Astrocyte (in vitro differentiated cells and primary cell): ENCODE data around the gene GRM5. TPM values are rescaled to one million over a fixed set of nuclear protein-coding genes. Genes with fewer than 3 reads are reported as not detected.

Experiments
- DNase-seq: peaks from one replicate; pipeline ENCODE4 v3.0.0-alpha.2; 2010; ENCODE audit warnings: low read depth
- FAIRE-seq: peaks from 2 replicates; lab custom pipeline; 2011; peaks lifted over from hg19 to GRCh38; lab: Jason Lieb, UNC
- H2AFZ ChIP-seq: 2 replicates; pipeline ENCODE4 v1.6.0; 2012; ENCODE audit warnings: low read depth, low read length, inconsistent platforms
- H3K27ac ChIP-seq: 2 replicates; pipeline ENCODE4 v1.5.1; 2011; ENCODE audit warnings: low read depth, low read length, inconsistent platforms
- H3K27me3 ChIP-seq: 2 replicates; pipeline ENCODE4 v1.6.0; 2011; ENCODE audit warnings: low read length, inconsistent platforms; ENCODE audit not compliant: insufficient read depth
- H3K36me3 ChIP-seq: 2 replicates; pipeline ENCODE4 v1.5.1; 2011; ENCODE audit warnings: low read length, inconsistent platforms; ENCODE audit not compliant: insufficient read depth
- H3K4me1 ChIP-seq: 2 replicates; pipeline ENCODE4 v1.5.1; 2011; ENCODE audit warnings: low read length, inconsistent platforms; ENCODE audit not compliant: insufficient read depth
- H3K4me2 ChIP-seq: 2 replicates; pipeline ENCODE4 v1.6.0; 2012; ENCODE audit warnings: low read length, inconsistent platforms
- H3K4me3 ChIP-seq: 2 replicates; pipeline ENCODE4 v1.5.1; 2011; ENCODE audit warnings: low read depth, mild to moderate bottlenecking, low read length, inconsistent platforms; ENCODE audit not compliant: insufficient read depth
- H3K79me2 ChIP-seq: 2 replicates; pipeline ENCODE4 v1.6.0; 2012; ENCODE audit warnings: mild to moderate bottlenecking, low read length, inconsistent platforms; ENCODE audit not compliant: insufficient read depth
- H3K9ac ChIP-seq: 2 replicates; pipeline ENCODE4 v1.6.0; 2012; ENCODE audit warnings: mild to moderate bottlenecking, low read length, inconsistent platforms
- H3K9me3 ChIP-seq: 2 replicates; pipeline ENCODE4 v1.5.1; 2012; ENCODE audit warnings: low read depth, mild to moderate bottlenecking, low read length, inconsistent platforms; ENCODE audit not compliant: insufficient read depth
- H4K20me1 ChIP-seq: 2 replicates; pipeline ENCODE4 v1.6.0; 2012; ENCODE audit warnings: low read length, inconsistent platforms; ENCODE audit not compliant: insufficient read depth
- H3K27ac Mint-ChIP-seq: one replicate; pipeline ENCODE4 v1.8.0; 2021; ENCODE audit warnings: mild to moderate bottlenecking, mixed read lengths; ENCODE audit not compliant: unreplicated experiment
- H3K27me3 Mint-ChIP-seq: one replicate; pipeline ENCODE4 v1.8.0; 2021; ENCODE audit warnings: low read depth, mixed read lengths; ENCODE audit not compliant: unreplicated experiment
- H3K36me3 Mint-ChIP-seq: one replicate; pipeline ENCODE4 v1.8.0; 2021; ENCODE audit warnings: low read depth, mixed read lengths; ENCODE audit not compliant: unreplicated experiment
- H3K4me1 Mint-ChIP-seq: one replicate; pipeline ENCODE4 v1.8.0; 2021; ENCODE audit warnings: low read depth, mixed read lengths; ENCODE audit not compliant: unreplicated experiment
- H3K4me3 Mint-ChIP-seq: one replicate; pipeline ENCODE4 v1.8.0; 2021; ENCODE audit warnings: mild to moderate bottlenecking, moderate library complexity, mixed read lengths; ENCODE audit not compliant: unreplicated experiment
- H3K9me3 Mint-ChIP-seq: one replicate; pipeline ENCODE4 v1.8.0; 2021; ENCODE audit warnings: mild to moderate bottlenecking, mixed read lengths; ENCODE audit not compliant: unreplicated experiment
- EZH2 ChIP-seq: IDR thresholded peaks from 2 replicates; pipeline ENCODE4 v1.6.1; 2012; ENCODE audit warnings: mild to moderate bottlenecking, low read length, inconsistent platforms; ENCODE audit not compliant: insufficient read depth
- total RNA-seq: library from RNA; stranded (reverse); gene quantifications from 2 replicates; pipeline ENCODE4 v1.2.1, GENCODE V29; 2021
- TF ChIP-seq, protein P1 (sequence below): IDR thresholded peaks from 2 replicates; pipeline ENCODE4 v1.5.1; 2011; ENCODE audit warnings: low read depth, mild to moderate bottlenecking, inconsistent platforms, low read length, moderate library complexity; ENCODE audit not compliant: insufficient read depth

The GRM5 gene
- total RNA-seq, 1 donor from 2014 or later, result 0.30 TPM

DNA sequence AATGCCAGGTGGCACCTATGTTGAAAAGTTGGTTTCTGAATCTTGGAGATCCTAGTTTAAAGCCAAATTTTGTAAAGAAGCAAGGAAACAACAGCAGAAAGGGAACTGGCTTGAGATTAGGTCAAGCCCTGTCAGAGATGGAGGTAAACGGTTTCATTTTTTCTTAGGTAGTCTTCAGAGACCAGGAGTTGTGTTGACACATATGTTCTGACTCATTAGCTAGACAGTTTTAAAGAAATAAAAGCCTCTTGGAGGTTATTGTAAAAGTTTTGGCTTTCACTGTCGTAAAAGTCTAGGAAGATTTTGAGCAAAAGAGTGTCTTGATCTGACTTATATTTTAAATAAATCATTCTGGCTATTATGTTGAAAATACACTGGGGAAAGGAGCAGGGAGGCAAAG lies 576.8 kb downstream of the GRM5 start:
- no peak overlapping the region for H3K9ac ChIP-seq
- H3K9me3 ChIP-seq, result no peaks in the 10 kb centered on the region
- Mint-ChIP-seq H3K4me3 (no peak overlapping the region), H3K36me3 (no peaks in the 10 kb centered on the region), H3K27ac (no peak overlapping the region), H3K9me3 (no peaks in the 10 kb centered on the region), H3K4me1 (peaks cover 2% of the 10 kb centered on the region), H3K27me3 (no peaks in the 10 kb centered on the region)
- no peaks in the 10 kb centered on the region for H3K4me1 ChIP-seq
- H3K79me2 ChIP-seq, result no peaks in the 10 kb centered on the region
- peak overlapping the region; percentile 27 for H3K4me2 ChIP-seq
- H3K4me3 ChIP-seq, result no peak overlapping the region
- H3K36me3 ChIP-seq, result no peaks in the 10 kb centered on the region
- no peaks in the 10 kb centered on the region for H3K27me3 ChIP-seq
- FAIRE-seq (peak; percentile 17), DNase-seq (peak; percentile 42)
- TF ChIP-seq, protein P1, sequence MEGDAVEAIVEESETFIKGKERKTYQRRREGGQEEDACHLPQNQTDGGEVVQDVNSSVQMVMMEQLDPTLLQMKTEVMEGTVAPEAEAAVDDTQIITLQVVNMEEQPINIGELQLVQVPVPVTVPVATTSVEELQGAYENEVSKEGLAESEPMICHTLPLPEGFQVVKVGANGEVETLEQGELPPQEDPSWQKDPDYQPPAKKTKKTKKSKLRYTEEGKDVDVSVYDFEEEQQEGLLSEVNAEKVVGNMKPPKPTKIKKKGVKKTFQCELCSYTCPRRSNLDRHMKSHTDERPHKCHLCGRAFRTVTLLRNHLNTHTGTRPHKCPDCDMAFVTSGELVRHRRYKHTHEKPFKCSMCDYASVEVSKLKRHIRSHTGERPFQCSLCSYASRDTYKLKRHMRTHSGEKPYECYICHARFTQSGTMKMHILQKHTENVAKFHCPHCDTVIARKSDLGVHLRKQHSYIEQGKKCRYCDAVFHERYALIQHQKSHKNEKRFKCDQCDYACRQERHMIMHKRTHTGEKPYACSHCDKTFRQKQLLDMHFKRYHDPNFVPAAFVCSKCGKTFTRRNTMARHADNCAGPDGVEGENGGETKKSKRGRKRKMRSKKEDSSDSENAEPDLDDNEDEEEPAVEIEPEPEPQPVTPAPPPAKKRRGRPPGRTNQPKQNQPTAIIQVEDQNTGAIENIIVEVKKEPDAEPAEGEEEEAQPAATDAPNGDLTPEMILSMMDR, result no peak
- no peak for TF ChIP-seq EZH2
- peak overlapping the region; percentile 16 for H2AFZ ChIP-seq
- no peaks in the 10 kb centered on the region for H4K20me1 ChIP-seq
- H3K27ac ChIP-seq, result no peak overlapping the region

DNA sequence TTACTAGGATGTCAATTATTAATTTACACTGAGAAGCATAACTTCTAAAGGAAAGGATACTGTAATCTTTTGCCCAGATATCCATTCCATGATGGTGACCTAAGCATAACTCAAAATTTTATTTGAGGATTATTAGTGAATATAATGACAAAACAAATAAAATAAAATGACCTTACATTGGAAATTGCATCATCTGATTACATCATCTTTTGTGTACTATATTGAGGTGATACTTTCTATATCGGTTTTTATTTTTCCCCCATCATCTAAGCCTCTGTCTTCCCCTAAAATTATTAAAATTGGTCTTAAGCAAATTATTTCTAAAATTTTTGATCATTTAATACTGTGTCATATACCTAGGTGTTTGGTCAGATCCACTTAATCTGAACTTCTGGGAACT lies 578.1 kb downstream of the GRM5 start:
- Histone ChIP-seq H3K9ac (no peak overlapping the region), H4K20me1 (no peaks in the 10 kb centered on the region), H3K27me3 (no peaks in the 10 kb centered on the region), H3K9me3 (no peaks in the 10 kb centered on the region), H2AFZ (no peak overlapping the region), H3K4me2 (no peak overlapping the region), H3K36me3 (no peaks in the 10 kb centered on the region), H3K27ac (no peak overlapping the region), H3K4me1 (no peaks in the 10 kb centered on the region), H3K79me2 (no peaks in the 10 kb centered on the region), H3K4me3 (no peak overlapping the region)
- no peak for TF ChIP-seq EZH2
- TF ChIP-seq, protein P1, result no peak
- FAIRE-seq (no peak), DNase-seq (no peak)
- Mint-ChIP-seq H3K27me3 (no peaks in the 10 kb centered on the region), H3K9me3 (no peaks in the 10 kb centered on the region), H3K4me1 (peaks cover 2% of the 10 kb centered on the region), H3K27ac (no peak overlapping the region), H3K4me3 (no peak overlapping the region), H3K36me3 (no peaks in the 10 kb centered on the region)

DNA sequence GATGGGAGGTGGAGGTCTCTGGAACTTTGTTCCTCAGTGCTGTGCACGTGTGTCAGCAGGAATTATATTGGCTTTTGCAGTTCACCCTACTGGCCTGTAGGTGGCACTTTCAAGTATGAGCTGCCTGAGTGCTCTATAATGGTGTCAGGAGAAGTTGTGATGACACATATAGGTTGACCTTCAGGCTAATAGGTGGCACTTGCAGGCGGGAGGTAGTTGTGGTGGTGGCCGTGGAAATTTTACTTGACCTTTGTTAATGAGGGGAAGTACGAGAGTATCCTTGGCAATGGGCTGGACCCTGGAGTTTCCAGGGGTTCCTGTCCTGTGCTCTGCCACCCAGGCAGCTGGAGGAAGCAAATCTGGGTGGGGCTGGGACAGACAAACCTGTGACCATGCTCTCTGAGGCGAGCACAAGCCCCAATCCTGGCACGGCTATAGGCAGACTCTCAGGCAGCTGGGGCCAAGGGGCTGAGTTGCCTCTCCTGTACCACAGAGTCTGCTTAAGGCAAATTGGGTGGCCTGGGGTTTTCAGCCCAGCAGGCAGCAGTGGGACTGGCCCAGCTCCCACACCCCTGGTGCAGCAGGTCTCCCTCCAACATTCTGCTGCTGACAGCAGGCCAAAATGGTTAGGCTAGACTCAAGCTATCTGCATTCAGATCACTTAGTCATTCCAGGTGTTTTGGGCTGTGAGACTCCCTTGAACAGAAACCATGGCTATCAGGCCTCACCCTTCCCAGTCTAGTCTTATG lies 580.7 kb downstream of the GRM5 start:
- no peaks in the 10 kb centered on the region for H3K9me3 Mint-ChIP-seq
- no peaks in the 10 kb centered on the region for H4K20me1 ChIP-seq
- no peaks in the 10 kb centered on the region for H3K79me2 ChIP-seq
- H3K9ac ChIP-seq, result no peak overlapping the region
- no peak overlapping the region for H3K27ac Mint-ChIP-seq
- H2AFZ ChIP-seq, result no peak overlapping the region
- no peaks in the 10 kb centered on the region for H3K27me3 ChIP-seq
- H3K36me3 ChIP-seq, result no peaks in the 10 kb centered on the region
- no peaks in the 10 kb centered on the region for H3K36me3 Mint-ChIP-seq
- no peak overlapping the region for H3K27ac ChIP-seq
- peaks cover 10% of the 10 kb centered on the region for H3K4me1 Mint-ChIP-seq
- FAIRE-seq (peak; percentile 55), DNase-seq (no peak)
- no peak overlapping the region for H3K4me3 ChIP-seq
- no peak overlapping the region for H3K4me2 ChIP-seq
- H3K27me3 Mint-ChIP-seq, result no peaks in the 10 kb centered on the region
- no peaks in the 10 kb centered on the region for H3K9me3 ChIP-seq
- peaks cover 11% of the 10 kb centered on the region for H3K4me1 ChIP-seq
- no peak overlapping the region for H3K4me3 Mint-ChIP-seq
- no peak for TF ChIP-seq EZH2
- TF ChIP-seq, protein P1, result peak; percentile 69
